Middle frontal gyrus (tissue), 1 donor: Measurements from ENCODE around the gene SRMS.

Experiments used
- DNase-seq: peaks from one replicate; pipeline ENCODE4 v3.0.0-alpha.2; 2015; ENCODE audit warnings: low spot score; ENCODE audit errors: extremely low spot score

Gene SRMS

GRCh38 chr20:63503524-63503923 is 44.0 kb downstream of the SRMS start:
- DNase-seq = no peak

- no peak for DNase-seq
Measured at GRCh38 chr20:63502671-63503172, 44.8 kb downstream of the SRMS start.

DNA sequence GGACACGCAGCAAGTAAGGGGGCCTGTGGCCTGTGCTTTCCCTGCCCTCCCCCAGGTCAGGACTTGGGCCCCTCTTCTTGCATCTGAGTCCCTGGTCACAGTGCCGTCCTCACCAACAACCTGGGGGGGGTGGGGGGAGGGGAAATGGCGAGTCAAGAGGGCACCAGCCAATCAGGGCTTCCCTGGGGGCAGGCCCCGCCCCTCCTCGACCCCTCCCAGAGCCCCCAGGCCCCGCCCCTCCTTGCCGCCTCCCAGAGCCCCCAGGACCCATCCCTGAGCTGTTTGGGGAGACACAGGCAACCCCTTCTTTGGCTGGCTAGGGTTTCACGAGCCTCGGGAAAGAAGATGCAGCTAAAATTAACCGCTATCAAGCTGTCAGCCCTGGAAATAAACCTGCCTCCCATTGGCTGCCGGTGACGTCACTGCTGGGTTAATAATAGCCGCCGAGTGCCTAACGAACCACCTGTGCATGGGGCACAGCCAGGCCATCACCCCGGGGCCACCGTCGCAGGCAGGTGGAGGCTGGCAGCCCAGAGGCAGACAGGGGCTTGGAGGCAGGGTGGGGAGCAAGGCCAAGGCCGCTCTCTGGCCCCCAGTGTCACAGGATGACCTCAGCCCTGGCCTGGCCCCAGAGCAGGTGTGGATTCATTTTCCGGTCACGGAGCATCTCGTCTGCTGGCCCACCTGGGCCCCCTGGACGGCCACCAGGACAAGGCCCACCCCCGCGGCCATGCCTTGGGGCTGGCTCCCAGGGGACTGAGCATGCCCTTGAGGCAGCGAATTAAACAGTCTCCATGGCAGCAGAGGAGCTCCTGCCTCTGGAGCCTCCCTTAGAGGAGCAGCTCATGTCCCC is 45.5 kb downstream of the SRMS start:
- DNase-seq = no peak

GRCh38 chr20:63500902-63501817 is 46.4 kb downstream of the SRMS start:
- DNase-seq = no peak

DNA sequence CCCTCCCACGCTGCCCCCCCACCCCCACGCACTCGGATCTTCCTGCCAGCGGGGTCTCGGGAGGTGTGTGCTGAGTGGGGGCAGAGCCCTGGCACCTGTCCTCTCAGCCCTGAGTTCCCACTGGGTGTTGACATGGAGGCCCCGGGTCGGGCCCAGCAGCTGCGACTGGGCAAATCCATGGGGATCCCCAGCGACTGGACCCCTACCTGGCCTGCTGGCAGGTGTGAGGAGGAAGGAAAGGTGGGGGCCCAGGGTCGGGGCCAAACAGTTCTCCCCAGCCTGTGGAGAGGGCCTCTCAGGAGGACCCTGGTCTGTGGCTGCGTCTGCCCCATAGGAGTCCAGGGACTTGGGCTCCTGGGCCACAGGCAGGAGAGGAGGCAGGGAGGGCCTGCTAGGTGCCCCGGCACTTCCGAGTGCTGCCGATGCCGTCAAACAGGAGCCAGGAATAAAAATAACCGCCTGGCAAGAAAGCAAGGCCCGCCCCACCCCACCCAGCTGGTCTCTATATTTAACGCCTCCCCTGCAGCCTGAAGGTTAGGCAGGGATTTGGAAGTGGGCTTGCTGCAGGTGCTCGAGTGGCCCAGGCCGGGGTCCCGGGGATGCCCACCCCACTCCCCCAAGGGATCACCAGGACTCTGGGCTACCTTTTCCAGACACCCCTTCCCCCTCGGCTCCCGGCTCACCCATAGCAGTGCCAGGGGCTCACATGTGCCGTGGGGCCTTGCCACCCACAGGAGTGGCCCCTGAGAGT is 47.2 kb downstream of the SRMS start:
- no peak for DNase-seq

GRCh38 chr20:63499338-63499969 is 48.1 kb downstream of the SRMS start:
- no peak for DNase-seq

- DNase-seq = no peak
Measured at GRCh38 chr20:63498960-63499337, 48.6 kb downstream of the SRMS start, which contains the start of gene EEF1A2. Gene EEF1A2 (minus strand): TSS chr20:63499083. CDS start chr20:63497763, 1,320 bp downstream.

DNA sequence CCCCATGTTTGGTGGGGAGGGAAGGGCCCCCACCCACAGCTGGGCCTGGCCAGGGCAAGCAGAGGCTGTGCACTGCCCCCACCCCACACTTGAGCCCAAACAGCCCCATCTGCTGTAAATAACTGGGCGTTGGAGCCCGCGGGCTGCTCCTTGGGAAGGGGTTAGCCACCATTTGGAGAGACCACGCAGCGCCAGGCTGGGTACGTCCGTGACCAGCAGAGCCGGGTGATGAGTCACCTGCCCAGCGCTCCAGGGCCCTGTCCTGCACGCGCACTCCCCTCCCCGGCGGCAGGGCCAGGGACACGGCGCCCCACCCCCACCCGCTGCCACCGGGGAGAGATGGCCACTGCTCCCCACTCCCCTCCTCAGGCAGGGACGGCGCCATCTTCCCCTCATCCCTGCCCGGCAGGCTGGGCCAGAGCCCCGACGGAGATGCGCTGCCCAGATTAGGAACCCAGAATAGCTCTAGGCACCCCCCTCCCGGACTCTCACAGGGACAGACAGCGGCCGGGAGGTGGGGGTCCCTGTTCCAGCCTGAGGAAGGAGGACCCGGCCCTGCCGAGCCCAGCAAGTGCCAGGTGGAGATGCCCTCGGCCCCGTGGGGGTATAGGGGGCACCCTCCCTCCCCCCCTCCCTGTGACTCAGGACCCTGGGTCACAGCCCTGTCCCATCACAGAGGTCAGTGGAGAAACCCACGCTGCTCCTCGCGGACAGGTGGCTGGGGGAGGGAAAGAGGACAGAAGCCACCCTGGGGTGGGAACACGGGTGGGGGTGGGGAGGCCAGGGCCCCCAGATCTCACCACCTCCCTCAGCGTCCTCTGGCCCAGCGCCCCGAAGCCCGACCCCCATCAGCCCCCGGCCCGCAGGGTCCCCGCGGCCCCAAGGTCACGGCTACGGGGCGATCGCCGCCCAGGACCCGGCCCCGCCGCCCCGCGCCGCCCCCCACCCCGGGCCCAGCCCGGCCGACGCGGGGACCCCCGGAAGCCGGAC is 49.3 kb downstream of the SRMS start:
- DNase-seq = no peak

DNA sequence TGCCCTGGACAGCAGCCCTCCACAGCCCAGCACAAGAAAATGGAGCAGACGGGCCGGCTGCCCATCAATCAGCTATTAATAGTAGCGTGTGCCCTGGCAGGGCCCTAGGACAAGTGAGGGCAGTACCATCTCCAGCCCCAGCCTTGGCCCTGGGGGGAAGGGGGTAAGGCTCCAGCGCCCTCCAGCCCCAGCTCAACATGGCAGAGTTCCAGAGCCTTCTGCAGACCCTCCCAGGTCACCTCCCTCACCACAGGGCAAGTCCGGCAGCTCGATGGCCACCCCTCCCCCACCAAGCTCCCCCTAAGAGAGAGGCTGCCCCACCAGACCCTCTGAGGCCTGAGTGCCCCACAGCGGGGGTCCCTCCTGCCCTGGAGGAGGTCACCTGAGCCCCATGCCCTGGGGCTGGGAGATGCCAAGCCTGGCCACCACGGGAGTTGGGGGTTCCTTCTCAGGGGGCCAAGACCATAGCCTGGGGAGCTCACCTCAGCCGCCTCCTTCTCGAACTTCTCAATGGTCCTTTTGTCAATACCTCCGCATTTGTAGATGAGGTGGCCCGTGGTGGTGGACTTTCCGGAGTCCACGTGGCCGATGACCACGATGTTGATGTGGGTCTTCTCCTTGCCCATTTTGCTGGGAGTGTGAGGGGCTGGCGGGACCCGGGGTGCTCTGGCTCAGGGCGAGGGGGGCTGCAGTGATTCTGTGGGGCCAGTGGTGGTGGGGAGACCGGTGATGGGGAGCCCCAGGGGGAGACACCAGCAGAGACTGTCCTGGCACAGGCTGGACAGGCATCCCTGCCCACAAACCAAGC is 50.2 kb downstream of the SRMS start:
- DNase-seq = no peak

- DNase-seq = no peak
Measured at GRCh38 chr20:63496596-63497120, 50.9 kb downstream of the SRMS start.

- DNase-seq = no peak
Measured at GRCh38 chr20:63495741-63496595, 51.6 kb downstream of the SRMS start.

GRCh38 chr20:63495167-63495720 is 52.3 kb downstream of the SRMS start:
- no peak for DNase-seq

- no peak for DNase-seq
Measured at GRCh38 chr20:63494420-63495166, 53.0 kb downstream of the SRMS start.

DNA sequence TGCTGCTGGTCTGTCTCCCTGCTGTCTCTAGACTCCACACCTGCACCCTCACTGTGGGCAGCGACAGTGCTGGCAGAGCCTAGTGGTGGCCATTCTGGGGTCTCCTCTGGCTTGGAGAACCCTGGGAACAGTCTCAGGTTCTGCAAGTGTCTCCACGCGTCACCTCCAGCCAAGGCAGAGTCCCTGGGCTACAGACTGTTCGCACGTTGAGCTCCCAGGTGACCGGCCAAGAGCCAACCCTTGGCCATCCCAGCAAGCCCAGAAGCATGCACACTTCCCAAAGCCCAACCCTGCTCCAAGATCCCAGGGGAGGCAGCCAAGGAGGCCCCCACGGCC is 53.5 kb downstream of the SRMS start:
- DNase-seq = no peak

- DNase-seq = no peak
Measured at GRCh38 chr20:63493563-63494020, 54.0 kb downstream of the SRMS start.

DNA sequence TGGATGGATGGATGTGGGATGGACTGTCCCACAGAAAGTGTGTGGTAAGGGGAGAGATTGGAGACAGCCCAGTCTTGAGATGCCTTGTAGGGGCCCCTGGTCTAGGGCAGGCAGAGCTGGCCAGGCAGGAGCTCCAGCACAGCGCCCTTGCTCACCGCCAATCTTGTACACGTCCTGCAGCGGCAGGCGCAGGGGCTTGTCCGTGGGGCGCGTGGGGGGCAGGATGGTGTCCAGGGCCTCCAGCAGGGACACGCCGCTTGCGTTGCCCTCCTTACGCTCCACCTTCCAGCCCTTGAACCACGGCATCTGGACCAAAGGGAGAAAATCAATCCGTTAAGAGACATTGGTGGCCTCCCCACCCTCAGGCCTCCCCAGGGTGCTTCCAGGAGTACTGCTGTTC is 54.6 kb downstream of the SRMS start:
- DNase-seq = no peak

- no peak for DNase-seq
Measured at GRCh38 chr20:63492518-63492917, 55.0 kb downstream of the SRMS start.
